ENCODE measurements around the gene GGA1. TPM values are rescaled to one million over a fixed set of nuclear protein-coding genes. Genes with fewer than 3 reads are reported as not detected.

GGA1 gene, protein sequence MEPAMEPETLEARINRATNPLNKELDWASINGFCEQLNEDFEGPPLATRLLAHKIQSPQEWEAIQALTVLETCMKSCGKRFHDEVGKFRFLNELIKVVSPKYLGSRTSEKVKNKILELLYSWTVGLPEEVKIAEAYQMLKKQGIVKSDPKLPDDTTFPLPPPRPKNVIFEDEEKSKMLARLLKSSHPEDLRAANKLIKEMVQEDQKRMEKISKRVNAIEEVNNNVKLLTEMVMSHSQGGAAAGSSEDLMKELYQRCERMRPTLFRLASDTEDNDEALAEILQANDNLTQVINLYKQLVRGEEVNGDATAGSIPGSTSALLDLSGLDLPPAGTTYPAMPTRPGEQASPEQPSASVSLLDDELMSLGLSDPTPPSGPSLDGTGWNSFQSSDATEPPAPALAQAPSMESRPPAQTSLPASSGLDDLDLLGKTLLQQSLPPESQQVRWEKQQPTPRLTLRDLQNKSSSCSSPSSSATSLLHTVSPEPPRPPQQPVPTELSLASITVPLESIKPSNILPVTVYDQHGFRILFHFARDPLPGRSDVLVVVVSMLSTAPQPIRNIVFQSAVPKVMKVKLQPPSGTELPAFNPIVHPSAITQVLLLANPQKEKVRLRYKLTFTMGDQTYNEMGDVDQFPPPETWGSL
- 10 to 100 TPM; 73.3 to 79.5 (median 77.3) TPM for total RNA-seq

DNA sequence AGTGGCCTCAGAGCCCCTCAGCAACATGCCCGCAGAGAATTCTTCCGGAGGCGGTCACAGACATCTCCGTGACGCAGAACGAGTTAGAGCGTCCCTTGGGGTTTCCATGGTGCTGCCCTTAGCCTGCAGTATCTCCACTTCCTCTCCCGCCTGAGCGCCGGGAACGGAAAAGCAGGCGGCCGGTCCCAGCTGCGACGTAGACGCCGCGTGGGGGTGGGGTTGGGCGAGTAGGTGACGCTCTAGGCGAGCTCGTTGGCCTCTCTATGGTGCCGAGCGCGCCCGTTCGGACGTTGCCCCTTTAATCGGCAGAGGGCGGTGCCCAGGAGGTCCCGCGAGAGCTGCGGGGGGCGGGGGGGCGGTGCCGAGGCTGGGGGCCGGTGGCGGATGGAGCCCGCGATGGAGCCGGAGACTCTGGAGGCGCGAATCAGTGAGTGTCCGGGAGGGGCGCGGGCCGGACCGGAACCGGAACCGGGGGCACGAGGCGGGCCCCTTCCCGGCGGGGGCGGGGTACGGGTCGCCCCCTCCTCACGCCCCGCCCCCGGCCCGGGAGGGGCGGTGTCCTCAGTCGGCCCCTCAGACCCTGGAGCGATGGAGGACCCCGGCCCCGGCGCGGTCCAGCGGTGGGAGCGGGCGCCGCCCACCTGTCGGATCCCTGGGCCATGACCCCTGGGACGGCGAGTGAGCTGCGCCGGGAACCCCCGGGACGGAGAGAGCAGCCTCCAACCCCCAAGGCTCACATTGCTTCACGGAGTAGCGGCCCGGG, at the start of gene GGA1:
Gene GGA1 (plus strand): TSS at position 358 of the 763 bp plus-strand sequence. CDS start 27 bp downstream, at position 385.
- Mint-ChIP-seq H3K4me1 (ENCODE audit: low read depth) (peaks cover 51% of the 10 kb centered on the region), H3K36me3 (ENCODE audit: insufficient read depth) (no peaks in the 10 kb centered on the region), H3K4me3 (peak within 1 kb of the TSS; percentile 98), H3K27me3 (ENCODE audit: low read depth) (no peaks in the 10 kb centered on the region), H3K9me3 (no peaks in the 10 kb centered on the region)
- DNase-seq: peak; percentile 93
- ATAC-seq: peak; percentile 87 to 89

GRCh38 chr22:37559521-37559900, 49.1 kb upstream of the GGA1 start:
- peaks cover 56% of the 10 kb centered on the region for H3K27me3 Mint-ChIP-seq (ENCODE audit: low read depth)
- DNase-seq: no peak
- H3K9me3 Mint-ChIP-seq: no peaks in the 10 kb centered on the region
- H3K4me3 Mint-ChIP-seq: no peak overlapping the region
- no peak for ATAC-seq
- peaks cover 14% of the 10 kb centered on the region for H3K4me1 Mint-ChIP-seq (ENCODE audit: low read depth)
- H3K36me3 Mint-ChIP-seq (ENCODE audit: insufficient read depth): no peaks in the 10 kb centered on the region

DNA sequence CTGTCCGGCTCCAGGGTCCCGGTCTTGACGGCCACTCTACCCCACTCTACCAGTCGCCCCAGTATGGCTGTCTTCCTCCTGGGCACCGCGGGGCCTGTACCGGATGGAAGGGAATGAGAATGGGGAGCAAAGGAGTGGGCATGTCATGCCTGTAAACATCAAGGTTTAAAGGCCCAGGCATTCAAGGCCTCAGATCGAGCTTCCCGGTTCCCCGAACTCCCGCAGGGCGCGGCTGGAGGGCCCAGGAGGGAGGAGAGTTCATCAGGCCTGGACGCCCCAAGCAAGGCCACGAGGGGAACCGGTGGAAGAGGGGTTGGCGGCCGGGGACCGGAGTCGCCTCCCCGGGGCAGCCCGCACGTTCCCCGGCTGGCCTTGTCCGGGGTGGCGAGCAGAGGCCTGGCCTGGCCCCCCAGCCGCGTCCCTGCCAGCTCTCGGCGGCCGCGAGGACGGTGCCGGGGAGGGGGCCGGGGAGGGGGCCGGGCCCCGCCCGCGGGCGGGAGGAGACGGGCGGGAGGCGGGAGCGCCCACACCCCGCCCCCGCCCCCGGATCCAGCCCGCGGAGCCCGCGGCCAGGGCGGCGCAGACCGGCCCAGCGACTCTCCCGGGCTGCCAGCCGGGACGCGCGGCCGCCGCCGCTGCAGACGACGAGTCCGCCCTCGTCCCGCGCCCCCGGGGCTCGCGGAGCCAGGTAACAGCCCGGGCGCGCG, 48.6 kb upstream of the GGA1 start, which contains the start of gene CDC42EP1:
Gene CDC42EP1 (plus strand): TSS at position 580 of the 707 bp plus-strand sequence. CDS start 5,870 bp downstream, outside the sequence.
- no peaks in the 10 kb centered on the region for H3K36me3 Mint-ChIP-seq (ENCODE audit: insufficient read depth)
- H3K27me3 Mint-ChIP-seq (ENCODE audit: low read depth): peaks cover 56% of the 10 kb centered on the region
- peak within 1 kb of the TSS; percentile 60 for H3K4me3 Mint-ChIP-seq
- peak; percentile 6 to 46 for ATAC-seq
- no peak for DNase-seq
- H3K4me1 Mint-ChIP-seq (ENCODE audit: low read depth): peaks cover 14% of the 10 kb centered on the region
- no peaks in the 10 kb centered on the region for H3K9me3 Mint-ChIP-seq

DNA sequence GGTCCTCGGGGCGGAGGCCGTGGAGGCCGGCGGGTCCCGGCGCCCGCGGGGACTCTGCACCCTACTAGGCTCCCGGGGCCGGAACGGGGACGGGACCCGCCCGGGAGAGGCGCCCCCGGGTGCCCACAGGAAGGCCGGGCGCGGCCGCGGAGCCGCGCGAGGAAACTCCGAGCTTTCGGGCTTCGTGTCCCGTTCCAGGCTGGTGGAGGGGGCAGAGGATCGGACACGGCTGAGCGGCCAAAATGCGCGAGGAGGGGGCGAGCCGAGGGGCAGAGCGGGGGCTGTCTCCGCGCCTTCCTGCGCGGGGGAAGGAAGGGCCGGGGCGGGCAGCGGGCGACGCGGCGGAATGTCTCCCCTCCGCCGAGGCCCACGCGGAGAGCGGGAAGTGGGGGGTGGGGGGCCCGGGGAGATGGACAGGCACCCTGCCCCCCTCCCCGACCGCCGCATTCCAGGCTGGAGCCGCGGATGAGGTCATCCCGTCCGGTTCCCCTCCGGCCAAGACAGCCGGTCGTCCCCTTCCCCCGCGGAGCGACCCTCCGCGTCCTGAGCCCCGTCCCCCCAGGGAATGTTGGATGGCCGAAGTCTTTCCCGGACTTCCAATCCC, 47.9 kb upstream of the GGA1 start:
- DNase-seq (no peak), ATAC-seq (peak in 1 of 2 donors; percentile 32)
- H3K27me3 Mint-ChIP-seq (ENCODE audit: low read depth): peaks cover 55% of the 10 kb centered on the region
- peaks cover 14% of the 10 kb centered on the region for H3K4me1 Mint-ChIP-seq (ENCODE audit: low read depth)
- peak overlapping the region; percentile 60 for H3K4me3 Mint-ChIP-seq
- no peaks in the 10 kb centered on the region for H3K9me3 Mint-ChIP-seq
- H3K36me3 Mint-ChIP-seq (ENCODE audit: insufficient read depth): no peaks in the 10 kb centered on the region

DNA sequence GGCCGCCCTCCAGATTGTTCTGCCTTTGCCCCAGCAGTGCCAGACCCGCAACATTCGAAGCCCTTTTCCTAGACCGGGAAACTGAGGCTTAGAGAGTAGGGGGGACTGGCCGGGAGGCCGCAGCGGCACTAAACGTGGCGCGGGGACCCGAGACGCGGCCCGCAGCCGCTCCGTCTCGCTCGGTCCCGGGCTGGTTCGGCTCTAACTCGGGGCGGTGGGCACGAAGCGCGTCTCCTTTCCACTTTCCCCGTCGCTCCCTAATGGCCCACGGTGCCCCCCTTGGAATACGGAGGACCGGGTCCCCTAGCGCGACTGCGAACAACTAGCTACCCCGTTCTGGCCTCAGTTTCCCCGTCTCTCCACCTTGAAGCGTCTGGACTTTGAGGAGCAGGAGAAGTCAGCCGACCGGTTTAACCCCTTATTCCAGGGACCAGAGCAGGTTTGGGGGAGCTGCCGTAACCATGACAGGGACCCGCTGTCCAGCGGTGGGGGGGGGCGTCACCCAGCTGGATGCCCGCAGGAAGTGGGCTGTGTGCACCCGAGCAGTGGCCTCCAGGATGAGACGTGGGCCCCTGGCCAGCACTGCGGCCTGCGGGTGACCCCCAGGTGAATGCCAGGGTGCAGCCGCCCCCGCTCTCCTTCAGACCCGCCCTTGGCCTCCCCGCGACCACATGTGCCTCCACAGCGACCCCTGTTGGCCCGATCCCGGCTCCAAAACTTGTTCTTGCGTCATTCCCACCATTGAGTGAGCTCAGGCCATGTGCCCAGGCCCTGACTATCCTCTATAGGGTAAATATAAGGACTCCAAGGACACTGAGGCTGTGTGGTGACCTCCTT, 47.2 kb upstream of the GGA1 start:
- peak overlapping the region; percentile 60 for H3K4me3 Mint-ChIP-seq
- peak; percentile 81 for DNase-seq
- ATAC-seq: peak; percentile 64
- peaks cover 49% of the 10 kb centered on the region for H3K27me3 Mint-ChIP-seq (ENCODE audit: low read depth)
- no peaks in the 10 kb centered on the region for H3K9me3 Mint-ChIP-seq
- H3K36me3 Mint-ChIP-seq (ENCODE audit: insufficient read depth): no peaks in the 10 kb centered on the region
- H3K4me1 Mint-ChIP-seq (ENCODE audit: low read depth): peaks cover 20% of the 10 kb centered on the region

GRCh38 chr22:37562049-37562875, 46.4 kb upstream of the GGA1 start:
- Mint-ChIP-seq H3K4me1 (ENCODE audit: low read depth) (peaks cover 28% of the 10 kb centered on the region), H3K4me3 (peak overlapping the region; percentile 60), H3K9me3 (no peaks in the 10 kb centered on the region), H3K36me3 (ENCODE audit: insufficient read depth) (no peaks in the 10 kb centered on the region), H3K27me3 (ENCODE audit: low read depth) (peaks cover 45% of the 10 kb centered on the region)
- no peak for ATAC-seq
- no peak for DNase-seq

GRCh38 chr22:37563153-37564081, 45.2 kb upstream of the GGA1 start:
- peaks cover 30% of the 10 kb centered on the region for H3K4me1 Mint-ChIP-seq (ENCODE audit: low read depth)

GRCh38 chr22:37564111-37564711, 44.4 kb upstream of the GGA1 start:
- DNase-seq (no peak), ATAC-seq (no peak)
- Mint-ChIP-seq H3K4me1 (ENCODE audit: low read depth) (peaks cover 30% of the 10 kb centered on the region), H3K4me3 (no peak overlapping the region), H3K9me3 (no peaks in the 10 kb centered on the region), H3K36me3 (ENCODE audit: insufficient read depth) (no peaks in the 10 kb centered on the region), H3K27me3 (ENCODE audit: low read depth) (peaks cover 33% of the 10 kb centered on the region)

More at GRCh38 chr22:37563153-37564081, 45.2 kb upstream of the GGA1 start:
- Mint-ChIP-seq H3K27me3 (ENCODE audit: low read depth) (peaks cover 37% of the 10 kb centered on the region), H3K4me3 (no peak overlapping the region), H3K9me3 (no peaks in the 10 kb centered on the region), H3K36me3 (ENCODE audit: insufficient read depth) (no peaks in the 10 kb centered on the region)
- DNase-seq (no peak), ATAC-seq (no peak)

DNA sequence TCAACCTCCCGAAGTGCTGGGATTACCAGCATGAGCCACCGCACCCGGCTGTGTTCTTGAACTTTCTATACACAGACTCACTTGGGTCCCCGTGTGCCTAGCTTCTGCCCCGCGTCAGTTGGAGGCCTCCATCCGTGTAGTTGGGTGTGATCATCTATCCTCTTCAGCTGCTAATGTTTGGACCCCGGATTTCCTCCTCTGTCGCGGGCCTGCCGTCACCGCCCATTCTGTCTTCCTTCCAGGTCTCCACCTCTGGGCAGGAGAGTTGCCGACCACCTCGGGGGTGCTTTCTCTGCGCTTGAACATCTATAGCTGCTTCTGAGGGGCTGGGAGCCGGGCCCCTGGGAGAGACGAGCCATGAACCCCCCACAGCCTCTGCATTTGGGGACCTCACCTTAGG, 42.8 kb upstream of the GGA1 start:
- Mint-ChIP-seq H3K27me3 (ENCODE audit: low read depth) (peaks cover 27% of the 10 kb centered on the region), H3K36me3 (ENCODE audit: insufficient read depth) (no peaks in the 10 kb centered on the region), H3K9me3 (no peaks in the 10 kb centered on the region), H3K4me1 (ENCODE audit: low read depth) (peaks cover 30% of the 10 kb centered on the region), H3K4me3 (no peak overlapping the region)
- no peak for DNase-seq
- ATAC-seq: no peak

- no peaks in the 10 kb centered on the region for H3K9me3 Mint-ChIP-seq
- no peaks in the 10 kb centered on the region for H3K36me3 Mint-ChIP-seq (ENCODE audit: insufficient read depth)
Measured at GRCh38 chr22:37566329-37566837, 42.3 kb upstream of the GGA1 start.

More at GRCh38 chr22:37566329-37566837, 42.3 kb upstream of the GGA1 start:
- peak; percentile 29 for DNase-seq
- ATAC-seq: peak; percentile 14 to 16
- H3K4me3 Mint-ChIP-seq: no peak overlapping the region
- H3K27me3 Mint-ChIP-seq (ENCODE audit: low read depth): peaks cover 23% of the 10 kb centered on the region
- peaks cover 27% of the 10 kb centered on the region for H3K4me1 Mint-ChIP-seq (ENCODE audit: low read depth)
